ENCODE measurements around the gene ZNF460. TPM values are rescaled to one million over a fixed set of nuclear protein-coding genes. Genes with fewer than 3 reads are reported as not detected.
A peak's percentile ranks its signal among the peaks of the same experiment; 100 is the strongest.

Gene ZNF460
- total RNA-seq (10 to 100 TPM; 20.1 to 47.9 (median 38.0) TPM), polyA plus RNA-seq (1 to 10 TPM; 3.6 to 4.6 TPM)
- long read RNA-seq, donor 1, partial matches to known transcripts: 0 of 1 reads
- long read RNA-seq, donor 1, other reads (novel, unspliced or antisense): 0 of 1 reads
- long read RNA-seq, donor 2, transcript ZNF460-201 (3 exons, 3,350 nt): major isoform, 6 of 11 reads
- long read RNA-seq, donor 2, partial matches to known transcripts: 0 of 11 reads
- long read RNA-seq, donor 2, other reads (novel, unspliced or antisense): 2 of 11 reads
- long read RNA-seq, donor 3, partial matches to known transcripts: 0 of 1 reads
- long read RNA-seq, donor 3, other reads (novel, unspliced or antisense): 0 of 1 reads

GRCh38 chr19:57280165-57280961 lies at the start of gene ZNF460:
TSS of gene ZNF460 (plus strand) at chr19:57280485. CDS start at chr19:57280807, 322 bp downstream.
- Histone ChIP-seq H3K4me3 (peak within 1 kb of the TSS; percentile 68 to 99 (median 92)), H3K27me3 (no peaks in the 10 kb centered on the region), H3K4me1 (peaks cover 8 to 53% (median 31%) of the 10 kb centered on the region in 12 donors), H3K36me3 (peaks cover 0 to 28% (median 19%) of the 10 kb centered on the region in 9 donors), H3K27ac (peak within 1 kb of the TSS; percentile 94 to 100 (median 99)), H3K9me3 (no peaks in the 10 kb centered on the region)
- ATAC-seq: peak; percentile 96 to 98 (median 98)
- TF ChIP-seq, protein P1, sequence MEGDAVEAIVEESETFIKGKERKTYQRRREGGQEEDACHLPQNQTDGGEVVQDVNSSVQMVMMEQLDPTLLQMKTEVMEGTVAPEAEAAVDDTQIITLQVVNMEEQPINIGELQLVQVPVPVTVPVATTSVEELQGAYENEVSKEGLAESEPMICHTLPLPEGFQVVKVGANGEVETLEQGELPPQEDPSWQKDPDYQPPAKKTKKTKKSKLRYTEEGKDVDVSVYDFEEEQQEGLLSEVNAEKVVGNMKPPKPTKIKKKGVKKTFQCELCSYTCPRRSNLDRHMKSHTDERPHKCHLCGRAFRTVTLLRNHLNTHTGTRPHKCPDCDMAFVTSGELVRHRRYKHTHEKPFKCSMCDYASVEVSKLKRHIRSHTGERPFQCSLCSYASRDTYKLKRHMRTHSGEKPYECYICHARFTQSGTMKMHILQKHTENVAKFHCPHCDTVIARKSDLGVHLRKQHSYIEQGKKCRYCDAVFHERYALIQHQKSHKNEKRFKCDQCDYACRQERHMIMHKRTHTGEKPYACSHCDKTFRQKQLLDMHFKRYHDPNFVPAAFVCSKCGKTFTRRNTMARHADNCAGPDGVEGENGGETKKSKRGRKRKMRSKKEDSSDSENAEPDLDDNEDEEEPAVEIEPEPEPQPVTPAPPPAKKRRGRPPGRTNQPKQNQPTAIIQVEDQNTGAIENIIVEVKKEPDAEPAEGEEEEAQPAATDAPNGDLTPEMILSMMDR (IDR thresholded peaks at IDR 0.05): peak in 5 of 12 donors; percentile 2 to 24 (median 9)
- TF ChIP-seq POLR2A (IDR thresholded peaks at IDR 0.05): peak; percentile 22 to 55
- peak; percentile 96 to 98 (median 98) for DNase-seq
- intact Hi-C loops (cut with DNase I): loop anchor here in 8 of 10 donors (1.0 to 10.0 kb wide), 10 partner anchors 37 to 82 kb away; partner anchors contain the start of genes ZNF304 (in 5 of the 8), ZNF805 (in 4 of the 8), ZNF543 (in 2 of the 8) and TRAPPC2B (in 1 of the 8)
- 0 to 1% (median 0%) methylated on average over 51 to 71 of the region's 71 CpGs for WGBS, 4 donors

DNA sequence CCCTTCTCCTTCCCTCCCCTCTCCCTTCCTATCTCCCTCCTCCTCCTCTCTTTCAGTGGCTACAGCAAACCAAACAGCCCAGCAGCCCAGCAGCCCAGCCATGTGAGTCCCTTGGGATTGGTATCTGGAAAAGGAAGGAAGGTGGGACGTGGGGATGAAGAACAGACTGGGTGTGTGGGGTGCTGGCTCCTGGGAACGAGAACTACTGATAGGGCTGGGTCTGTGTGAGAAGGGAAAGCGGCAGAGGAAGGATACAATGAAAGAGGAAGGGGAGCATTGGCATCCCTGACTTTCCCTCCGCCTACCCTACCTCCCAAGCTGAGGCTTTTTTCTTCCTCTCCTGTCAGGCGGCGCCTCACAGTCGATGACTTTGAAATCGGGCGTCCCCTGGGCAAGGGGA lies 48.6 kb upstream of the ZNF460 start:
- TF ChIP-seq, protein P1 (IDR thresholded peaks at IDR 0.05): no peak
- DNase-seq (no peak), ATAC-seq (no peak)
- Histone ChIP-seq H3K4me1 (no peaks in the 10 kb centered on the region), H3K4me3 (no peak overlapping the region), H3K9me3 (no peaks in the 10 kb centered on the region), H3K27ac (no peak overlapping the region), H3K27me3 (no peaks in the 10 kb centered on the region), H3K36me3 (no peaks in the 10 kb centered on the region)
- 68 to 82% (median 71%) methylated on average over 9 of the region's 9 CpGs for WGBS, 4 donors
- intact Hi-C loops (cut with DNase I): no loop called here

DNA sequence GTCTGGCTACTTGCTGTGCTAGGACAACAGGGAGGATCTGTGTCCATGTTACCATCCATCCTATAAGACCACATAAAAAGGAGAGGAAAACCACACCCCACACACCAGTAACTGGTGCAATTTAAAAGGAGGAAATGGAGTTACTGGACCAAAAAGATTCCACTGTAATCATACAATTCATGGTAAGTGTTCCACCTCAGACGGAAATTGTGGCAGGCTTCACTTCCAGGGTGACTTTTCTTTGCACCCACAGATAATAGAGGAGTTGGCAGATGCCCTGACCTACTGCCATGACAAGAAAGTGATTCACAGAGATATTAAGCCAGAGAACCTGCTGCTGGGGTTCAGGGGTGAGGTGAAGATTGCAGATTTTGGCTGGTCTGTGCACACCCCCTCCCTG lies 47.1 kb upstream of the ZNF460 start:
- no peaks in the 10 kb centered on the region for H3K36me3 ChIP-seq
- DNase-seq (no peak), ATAC-seq (no peak)
- no peak overlapping the region for H3K4me3 ChIP-seq
- no peaks in the 10 kb centered on the region for H3K9me3 ChIP-seq
- intact Hi-C loops (cut with DNase I): no loop called here
- 81 to 100% (median 87%) methylated on average over 1 of the region's 1 CpG for whole genome bisulfite sequencing, 4 donors
- TF ChIP-seq, protein P1 (IDR thresholded peaks at IDR 0.05): no peak
- TF ChIP-seq POLR2A (IDR thresholded peaks at IDR 0.05): no peak
- H3K27ac ChIP-seq: no peak overlapping the region
- no peaks in the 10 kb centered on the region for H3K27me3 ChIP-seq
- no peaks in the 10 kb centered on the region for H3K4me1 ChIP-seq

DNA sequence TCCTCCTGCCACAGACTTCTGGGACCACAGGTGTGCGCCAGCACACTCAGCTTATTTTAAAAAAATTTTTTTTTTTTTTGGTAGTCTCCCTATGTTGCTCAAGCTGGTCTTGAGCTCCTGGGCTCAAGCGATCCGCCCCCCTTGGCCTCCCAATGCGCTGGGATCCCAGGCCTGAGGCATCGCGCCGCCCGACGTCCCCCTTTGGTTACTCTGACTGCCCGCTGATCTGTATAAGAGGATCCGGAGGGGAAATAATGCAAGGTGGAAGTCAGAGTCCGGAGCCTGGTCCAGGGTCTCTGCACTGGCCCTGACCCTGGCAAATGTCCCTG lies 40.3 kb upstream of the ZNF460 start:
- peak overlapping the region; percentile 76 to 97 (median 90) for H3K27ac ChIP-seq
- peaks cover 0 to 32% (median 17%) of the 10 kb centered on the region in 12 donors for H3K4me1 ChIP-seq
- intact Hi-C loops (cut with DNase I): loop anchor here in 9 of 10 donors (1.0 to 10.0 kb wide), 6 partner anchors 37 to 135 kb away; partner anchors contain the start of genes ZNF460 (in 4 of the 9), ZNF264 (in 1 of the 9) and ZNF304 (in 1 of the 9)
- DNase-seq (no peak), ATAC-seq (peak in 2 of 4 donors; percentile 8 to 27)
- H3K4me3 ChIP-seq: peak overlapping the region; percentile 79 to 98 (median 89)
- peaks cover 0 to 20% (median 13%) of the 10 kb centered on the region in 9 donors for H3K36me3 ChIP-seq
- no peaks in the 10 kb centered on the region for H3K27me3 ChIP-seq
- 17 to 27% (median 23%) methylated on average over 12 of the region's 12 CpGs for WGBS, 4 donors
- no peaks in the 10 kb centered on the region for H3K9me3 ChIP-seq
- no peak for TF ChIP-seq POLR2A (IDR thresholded peaks at IDR 0.05)
- TF ChIP-seq, protein P1 (IDR thresholded peaks at IDR 0.05): no peak

Data from heart left ventricle (tissue), 16 donors.